Astrocyte (in vitro differentiated cells and primary cell): ENCODE data around the gene FOSL2. TPM values are rescaled to one million over a fixed set of nuclear protein-coding genes. Genes with fewer than 3 reads are reported as not detected.

ENCODE experiments used
- DNase-seq: peaks from one replicate; pipeline ENCODE4 v3.0.0-alpha.2; 2010; ENCODE audit warnings: low read depth
- FAIRE-seq: peaks from 2 replicates; lab custom pipeline; 2011; peaks lifted over from hg19 to GRCh38; lab: Jason Lieb, UNC
- H2AFZ ChIP-seq: 2 replicates; pipeline ENCODE4 v1.6.0; 2012; ENCODE audit warnings: low read depth, low read length, inconsistent platforms
- H3K27ac ChIP-seq: 2 replicates; pipeline ENCODE4 v1.5.1; 2011; ENCODE audit warnings: low read depth, low read length, inconsistent platforms
- H3K27me3 ChIP-seq: 2 replicates; pipeline ENCODE4 v1.6.0; 2011; ENCODE audit warnings: low read length, inconsistent platforms; ENCODE audit not compliant: insufficient read depth
- H3K36me3 ChIP-seq: 2 replicates; pipeline ENCODE4 v1.5.1; 2011; ENCODE audit warnings: low read length, inconsistent platforms; ENCODE audit not compliant: insufficient read depth
- H3K4me1 ChIP-seq: 2 replicates; pipeline ENCODE4 v1.5.1; 2011; ENCODE audit warnings: low read length, inconsistent platforms; ENCODE audit not compliant: insufficient read depth
- H3K4me2 ChIP-seq: 2 replicates; pipeline ENCODE4 v1.6.0; 2012; ENCODE audit warnings: low read length, inconsistent platforms
- H3K4me3 ChIP-seq: 2 replicates; pipeline ENCODE4 v1.5.1; 2011; ENCODE audit warnings: low read depth, mild to moderate bottlenecking, low read length, inconsistent platforms; ENCODE audit not compliant: insufficient read depth
- H3K79me2 ChIP-seq: 2 replicates; pipeline ENCODE4 v1.6.0; 2012; ENCODE audit warnings: mild to moderate bottlenecking, low read length, inconsistent platforms; ENCODE audit not compliant: insufficient read depth
- H3K9ac ChIP-seq: 2 replicates; pipeline ENCODE4 v1.6.0; 2012; ENCODE audit warnings: mild to moderate bottlenecking, low read length, inconsistent platforms
- H3K9me3 ChIP-seq: 2 replicates; pipeline ENCODE4 v1.5.1; 2012; ENCODE audit warnings: low read depth, mild to moderate bottlenecking, low read length, inconsistent platforms; ENCODE audit not compliant: insufficient read depth
- H4K20me1 ChIP-seq: 2 replicates; pipeline ENCODE4 v1.6.0; 2012; ENCODE audit warnings: low read length, inconsistent platforms; ENCODE audit not compliant: insufficient read depth
- H3K27ac Mint-ChIP-seq: one replicate; pipeline ENCODE4 v1.8.0; 2021; ENCODE audit warnings: mild to moderate bottlenecking, mixed read lengths; ENCODE audit not compliant: unreplicated experiment
- H3K27me3 Mint-ChIP-seq: one replicate; pipeline ENCODE4 v1.8.0; 2021; ENCODE audit warnings: low read depth, mixed read lengths; ENCODE audit not compliant: unreplicated experiment
- H3K36me3 Mint-ChIP-seq: one replicate; pipeline ENCODE4 v1.8.0; 2021; ENCODE audit warnings: low read depth, mixed read lengths; ENCODE audit not compliant: unreplicated experiment
- H3K4me1 Mint-ChIP-seq: one replicate; pipeline ENCODE4 v1.8.0; 2021; ENCODE audit warnings: low read depth, mixed read lengths; ENCODE audit not compliant: unreplicated experiment
- H3K4me3 Mint-ChIP-seq: one replicate; pipeline ENCODE4 v1.8.0; 2021; ENCODE audit warnings: mild to moderate bottlenecking, moderate library complexity, mixed read lengths; ENCODE audit not compliant: unreplicated experiment
- H3K9me3 Mint-ChIP-seq: one replicate; pipeline ENCODE4 v1.8.0; 2021; ENCODE audit warnings: mild to moderate bottlenecking, mixed read lengths; ENCODE audit not compliant: unreplicated experiment
- CTCF ChIP-seq: IDR thresholded peaks from 2 replicates; pipeline ENCODE4 v1.5.1; 2011; ENCODE audit warnings: low read depth, mild to moderate bottlenecking, inconsistent platforms, low read length, moderate library complexity; ENCODE audit not compliant: insufficient read depth
- EZH2 ChIP-seq: IDR thresholded peaks from 2 replicates; pipeline ENCODE4 v1.6.1; 2012; ENCODE audit warnings: mild to moderate bottlenecking, low read length, inconsistent platforms; ENCODE audit not compliant: insufficient read depth
- total RNA-seq: library from RNA; stranded (reverse); gene quantifications from 2 replicates; pipeline ENCODE4 v1.2.1, GENCODE V29; 2021

FOSL2 gene
- total RNA-seq, 1 donor from 2014 or later = 158 TPM

DNA sequence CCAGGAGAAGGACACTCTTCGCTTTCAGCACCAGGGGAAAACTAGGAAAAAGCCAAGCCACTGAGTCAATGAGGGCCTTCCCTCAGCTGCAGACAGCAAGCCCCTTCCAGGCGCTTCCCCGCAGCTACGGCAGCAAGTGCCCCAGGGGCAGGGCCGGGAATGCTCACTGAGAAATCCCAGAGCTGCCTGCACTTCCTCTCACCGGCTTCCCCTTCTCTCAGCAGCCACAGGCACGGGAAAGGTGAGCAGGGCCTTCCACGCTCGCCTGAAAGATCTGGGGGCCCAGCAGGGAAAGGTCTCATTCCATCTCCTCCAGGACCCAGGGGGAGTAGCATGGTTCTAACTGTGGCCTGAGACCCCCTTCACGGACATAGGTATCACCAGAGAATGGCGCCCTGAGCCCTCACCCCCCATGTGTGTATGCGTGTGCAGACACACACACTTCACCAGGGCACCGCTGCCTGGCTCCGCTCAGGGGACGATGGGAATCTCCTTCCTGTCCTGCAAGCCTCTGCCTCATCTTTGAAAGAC is 29.6 kb upstream of the FOSL2 start:
- H3K36me3 Mint-ChIP-seq = peaks cover 3% of the 10 kb centered on the region
- Histone ChIP-seq H3K9me3 (no peaks in the 10 kb centered on the region), H2AFZ (no peak overlapping the region), H3K4me2 (no peak overlapping the region), H3K4me3 (no peak overlapping the region), H3K4me1 (peaks cover 27% of the 10 kb centered on the region), H3K36me3 (no peaks in the 10 kb centered on the region), H3K27ac (no peak overlapping the region), H3K27me3 (no peaks in the 10 kb centered on the region), H4K20me1 (no peaks in the 10 kb centered on the region), H3K9ac (no peak overlapping the region), H3K79me2 (no peaks in the 10 kb centered on the region)
- H3K27me3 Mint-ChIP-seq = peaks cover 5% of the 10 kb centered on the region
- no peak overlapping the region for H3K4me3 Mint-ChIP-seq
- H3K4me1 Mint-ChIP-seq = peaks cover 32% of the 10 kb centered on the region
- no peak for DNase-seq
- no peak for FAIRE-seq
- no peak overlapping the region for H3K27ac Mint-ChIP-seq
- no peaks in the 10 kb centered on the region for H3K9me3 Mint-ChIP-seq
- no peak for TF ChIP-seq EZH2
- TF ChIP-seq CTCF = no peak

GRCh38 chr2:28363686-28364280 is 28.9 kb upstream of the FOSL2 start:
- Histone ChIP-seq H3K9me3 (no peaks in the 10 kb centered on the region), H3K9ac (no peak overlapping the region), H3K27me3 (peaks cover 3% of the 10 kb centered on the region), H3K4me1 (peaks cover 25% of the 10 kb centered on the region), H3K79me2 (no peaks in the 10 kb centered on the region), H3K27ac (no peak overlapping the region), H3K36me3 (no peaks in the 10 kb centered on the region), H3K4me2 (no peak overlapping the region), H4K20me1 (no peaks in the 10 kb centered on the region), H3K4me3 (no peak overlapping the region), H2AFZ (no peak overlapping the region)
- no peaks in the 10 kb centered on the region for H3K9me3 Mint-ChIP-seq
- H3K27me3 Mint-ChIP-seq = peaks cover 7% of the 10 kb centered on the region
- no peak overlapping the region for H3K27ac Mint-ChIP-seq
- TF ChIP-seq EZH2 (no peak), CTCF (no peak)
- peaks cover 32% of the 10 kb centered on the region for H3K4me1 Mint-ChIP-seq
- DNase-seq = no peak
- no peak overlapping the region for H3K4me3 Mint-ChIP-seq
- H3K36me3 Mint-ChIP-seq = peaks cover 3% of the 10 kb centered on the region
- no peak for FAIRE-seq

DNA sequence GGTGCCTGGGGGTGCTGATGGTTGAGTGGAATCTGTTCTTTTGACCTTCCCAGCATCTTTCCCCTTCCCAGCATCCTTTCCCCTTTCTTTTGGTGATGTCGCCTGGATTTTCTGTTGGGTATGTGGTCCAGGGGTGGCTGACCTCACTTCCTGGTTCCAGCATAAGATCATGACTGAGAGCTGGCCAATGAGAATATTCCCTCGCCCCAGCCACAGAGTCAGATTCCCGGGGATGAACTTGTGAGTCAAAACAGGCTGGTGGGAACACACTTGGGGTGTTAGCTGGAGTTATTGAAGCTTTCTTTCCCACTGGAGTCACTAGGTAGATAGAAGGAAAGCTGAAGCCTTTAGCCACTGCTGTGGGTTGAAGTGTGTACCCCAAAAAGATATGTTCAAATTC is 28.0 kb upstream of the FOSL2 start:
- Mint-ChIP-seq H3K36me3 (peaks cover 3% of the 10 kb centered on the region), H3K4me1 (peaks cover 26% of the 10 kb centered on the region), H3K27ac (peak overlapping the region; percentile 24), H3K4me3 (peak overlapping the region; percentile 28), H3K27me3 (peaks cover 10% of the 10 kb centered on the region), H3K9me3 (no peaks in the 10 kb centered on the region)
- Histone ChIP-seq H3K27ac (no peak overlapping the region), H3K9me3 (no peaks in the 10 kb centered on the region), H3K4me2 (no peak overlapping the region), H3K27me3 (peaks cover 3% of the 10 kb centered on the region), H2AFZ (no peak overlapping the region), H3K4me3 (no peak overlapping the region), H3K79me2 (no peaks in the 10 kb centered on the region), H3K9ac (no peak overlapping the region), H4K20me1 (no peaks in the 10 kb centered on the region), H3K36me3 (no peaks in the 10 kb centered on the region), H3K4me1 (peaks cover 17% of the 10 kb centered on the region)
- peak; percentile 20 for DNase-seq
- no peak for FAIRE-seq
- TF ChIP-seq EZH2 (no peak), CTCF (no peak)
